GM06990 (cell line): Measurements from ENCODE around the gene HMCN1.

Experiments
- DNase-seq: peaks from one replicate; pipeline ENCODE4 v3.0.0-alpha.2; 2011; ENCODE audit not compliant: insufficient read length; ENCODE audit errors: extremely low read depth
- H3K27me3 ChIP-seq: replicated peaks from 2 replicates; pipeline ENCODE4 v1.6.0; 2011; ENCODE audit warnings: low read length; ENCODE audit not compliant: control insufficient read depth, insufficient read depth
- H3K36me3 ChIP-seq: 2 replicates; pipeline ENCODE4 v1.5.1; 2011; ENCODE audit warnings: low read length; ENCODE audit not compliant: control insufficient read depth, insufficient read depth
- H3K4me3 ChIP-seq: replicated peaks from 2 replicates; pipeline ENCODE4 v1.5.1; 2011; ENCODE audit warnings: low read depth, mild to moderate bottlenecking, control low read depth, low read length
- TF ChIP-seq, protein P1 (sequence below): IDR thresholded peaks from 2 replicates; pipeline ENCODE4 v1.5.1; 2011; ENCODE audit warnings: low read length, control low read depth, mild to moderate bottlenecking, inconsistent platforms; ENCODE audit not compliant: insufficient read depth, poor library complexity, severe bottlenecking

HMCN1 gene

DNA sequence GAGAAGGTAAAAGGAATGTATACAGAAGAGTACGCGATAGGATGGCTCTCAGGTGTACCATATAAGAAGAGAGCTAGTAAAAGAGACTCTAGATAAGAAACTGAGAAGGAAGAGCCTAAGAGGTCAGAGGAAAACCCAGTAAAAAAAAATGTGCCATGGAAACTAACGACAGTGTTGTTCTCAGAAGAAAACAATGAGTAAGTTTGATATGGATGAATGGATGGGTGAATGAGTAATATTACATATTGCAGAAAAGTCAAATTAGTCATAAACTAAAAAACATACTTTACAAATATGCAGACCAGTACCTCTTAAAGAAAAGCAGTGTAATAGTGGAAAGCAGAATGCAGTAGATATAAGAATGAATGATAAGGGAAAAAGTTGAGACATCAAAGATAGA, 316.2 kb downstream of the HMCN1 start:
- H3K36me3 ChIP-seq, result no peaks in the 10 kb centered on the region
- TF ChIP-seq, protein P1, sequence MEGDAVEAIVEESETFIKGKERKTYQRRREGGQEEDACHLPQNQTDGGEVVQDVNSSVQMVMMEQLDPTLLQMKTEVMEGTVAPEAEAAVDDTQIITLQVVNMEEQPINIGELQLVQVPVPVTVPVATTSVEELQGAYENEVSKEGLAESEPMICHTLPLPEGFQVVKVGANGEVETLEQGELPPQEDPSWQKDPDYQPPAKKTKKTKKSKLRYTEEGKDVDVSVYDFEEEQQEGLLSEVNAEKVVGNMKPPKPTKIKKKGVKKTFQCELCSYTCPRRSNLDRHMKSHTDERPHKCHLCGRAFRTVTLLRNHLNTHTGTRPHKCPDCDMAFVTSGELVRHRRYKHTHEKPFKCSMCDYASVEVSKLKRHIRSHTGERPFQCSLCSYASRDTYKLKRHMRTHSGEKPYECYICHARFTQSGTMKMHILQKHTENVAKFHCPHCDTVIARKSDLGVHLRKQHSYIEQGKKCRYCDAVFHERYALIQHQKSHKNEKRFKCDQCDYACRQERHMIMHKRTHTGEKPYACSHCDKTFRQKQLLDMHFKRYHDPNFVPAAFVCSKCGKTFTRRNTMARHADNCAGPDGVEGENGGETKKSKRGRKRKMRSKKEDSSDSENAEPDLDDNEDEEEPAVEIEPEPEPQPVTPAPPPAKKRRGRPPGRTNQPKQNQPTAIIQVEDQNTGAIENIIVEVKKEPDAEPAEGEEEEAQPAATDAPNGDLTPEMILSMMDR, result no peak
- no peak for DNase-seq
- no peaks in the 10 kb centered on the region for H3K27me3 ChIP-seq
- H3K4me3 ChIP-seq, result no peak overlapping the region

DNA sequence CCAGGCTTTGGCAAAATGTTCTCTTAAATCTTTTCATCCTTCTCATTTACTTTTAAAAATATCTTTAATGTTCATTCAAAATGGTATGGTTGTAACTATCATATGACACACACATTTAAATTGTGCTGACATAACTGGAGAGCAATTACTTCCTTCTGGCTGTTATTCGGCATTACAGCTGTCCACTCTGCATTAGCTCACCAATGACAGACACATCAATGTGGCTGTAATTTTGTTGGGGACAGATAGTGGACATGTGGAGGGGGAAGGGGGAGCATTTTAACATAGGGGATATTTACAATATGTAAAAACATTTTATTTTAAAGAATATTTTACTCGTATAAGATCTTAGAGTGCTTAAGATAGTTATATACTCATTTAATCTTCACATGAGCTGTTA, 319.8 kb downstream of the HMCN1 start:
- Histone ChIP-seq H3K36me3 (no peaks in the 10 kb centered on the region), H3K4me3 (no peak overlapping the region), H3K27me3 (no peaks in the 10 kb centered on the region)
- TF ChIP-seq, protein P1, result no peak
- no peak for DNase-seq

DNA sequence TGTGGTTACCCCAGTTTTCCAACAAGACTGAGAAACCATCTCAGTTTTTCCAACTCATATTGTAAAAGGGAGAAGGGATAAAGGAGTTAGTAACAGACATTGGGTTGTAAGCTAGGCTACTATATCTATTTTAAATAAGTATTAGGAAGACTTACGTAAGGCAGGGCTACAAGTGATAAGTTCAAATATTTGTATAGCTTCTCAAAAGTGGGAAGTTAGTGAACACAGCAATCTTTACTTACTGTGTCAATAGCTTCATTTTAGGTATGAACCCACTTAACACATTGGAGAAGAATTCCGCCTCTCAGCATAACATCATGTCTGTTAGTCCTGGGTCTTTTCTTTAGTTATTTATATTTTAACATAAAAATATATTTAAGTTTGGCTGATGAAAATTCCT, 320.7 kb downstream of the HMCN1 start:
- Histone ChIP-seq H3K4me3 (no peak overlapping the region), H3K36me3 (no peaks in the 10 kb centered on the region), H3K27me3 (no peaks in the 10 kb centered on the region)
- TF ChIP-seq, protein P1, result no peak
- DNase-seq, result no peak

DNA sequence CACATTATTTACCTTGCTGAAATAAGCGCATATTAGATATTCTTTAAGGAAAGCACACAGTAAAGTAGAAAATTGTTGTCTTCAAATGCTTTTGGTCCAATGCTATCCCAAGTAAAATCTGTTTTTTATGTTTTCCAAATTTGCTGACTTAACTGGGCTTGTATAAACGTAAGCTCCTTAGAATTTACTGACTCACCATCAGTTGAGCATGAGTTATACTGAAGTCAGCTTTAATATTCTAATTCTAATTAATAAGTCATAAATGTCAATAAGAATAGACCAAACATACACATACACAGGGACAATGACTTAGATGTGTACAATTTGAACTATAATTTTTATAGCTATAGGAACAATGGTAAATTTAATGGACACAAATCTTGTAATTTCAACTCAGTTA, 321.7 kb downstream of the HMCN1 start:
- TF ChIP-seq, protein P1, result no peak
- no peaks in the 10 kb centered on the region for H3K36me3 ChIP-seq
- no peak overlapping the region for H3K4me3 ChIP-seq
- H3K27me3 ChIP-seq, result no peaks in the 10 kb centered on the region
- no peak for DNase-seq

DNA sequence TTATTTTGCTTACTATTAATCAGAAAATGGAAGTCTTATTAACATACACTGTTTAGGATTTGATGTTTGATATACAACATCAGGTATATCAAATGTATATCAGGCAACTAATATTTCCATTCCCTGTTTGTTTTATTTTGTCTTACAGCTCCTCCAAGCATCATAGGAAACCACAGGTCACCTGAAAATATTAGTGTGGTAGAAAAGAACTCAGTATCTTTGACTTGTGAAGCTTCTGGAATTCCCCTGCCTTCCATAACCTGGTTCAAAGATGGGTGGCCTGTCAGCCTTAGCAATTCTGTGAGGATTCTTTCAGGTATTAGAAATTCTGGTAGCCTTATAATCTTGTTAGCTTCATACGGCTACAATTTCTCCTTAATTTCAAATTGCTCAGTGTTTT, 322.9 kb downstream of the HMCN1 start:
- H3K36me3 ChIP-seq, result no peaks in the 10 kb centered on the region
- TF ChIP-seq, protein P1, result no peak
- H3K27me3 ChIP-seq, result no peaks in the 10 kb centered on the region
- no peak for DNase-seq
- no peak overlapping the region for H3K4me3 ChIP-seq

DNA sequence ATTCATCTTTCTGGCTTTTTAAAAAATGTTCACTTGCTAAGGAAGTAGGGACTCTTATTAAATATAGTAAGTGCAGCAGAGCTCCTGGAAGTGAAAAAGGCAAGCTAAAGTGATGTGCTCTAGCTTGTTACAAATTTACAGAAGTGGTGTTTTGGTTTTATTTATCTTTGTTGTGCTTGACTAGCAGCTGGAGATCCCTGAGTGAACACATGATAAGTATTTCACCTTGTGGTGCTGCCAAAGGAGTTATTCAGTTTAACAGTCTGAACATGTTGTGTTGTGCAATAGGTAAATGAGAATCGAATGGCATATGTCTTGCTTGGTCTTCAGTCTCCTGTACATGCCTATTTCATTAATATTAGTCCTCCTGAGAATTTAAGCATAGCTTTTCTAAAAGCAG, 325.1 kb downstream of the HMCN1 start:
- H3K4me3 ChIP-seq, result no peak overlapping the region
- TF ChIP-seq, protein P1, result no peak
- H3K36me3 ChIP-seq, result no peaks in the 10 kb centered on the region
- no peaks in the 10 kb centered on the region for H3K27me3 ChIP-seq
- no peak for DNase-seq
